ENCODE measurements around the gene GOSR2. TPM values are rescaled to one million over a fixed set of nuclear protein-coding genes. Genes with fewer than 3 reads are reported as not detected.

The GOSR2 gene
- total RNA-seq, 1 donor from 2014 or later, result 62.2 TPM

- Mint-ChIP-seq H3K36me3 (ENCODE audit: low read depth) (no peaks in the 10 kb centered on the region), H3K27ac (no peak overlapping the region), H3K4me1 (no peaks in the 10 kb centered on the region), H3K9me3 (no peaks in the 10 kb centered on the region), H3K27me3 (peaks cover 9% of the 10 kb centered on the region), H3K4me3 (no peak overlapping the region)
- DNase-seq, result no peak
- intact Hi-C loops (cut with micrococcal nuclease), result no loop called here
Observed at GRCh38 chr17:46971647-46972300, 48.8 kb downstream of the GOSR2 start.

- Mint-ChIP-seq H3K27ac (no peak overlapping the region), H3K9me3 (no peaks in the 10 kb centered on the region), H3K4me3 (no peak overlapping the region), H3K36me3 (ENCODE audit: low read depth) (no peaks in the 10 kb centered on the region), H3K4me1 (no peaks in the 10 kb centered on the region), H3K27me3 (peaks cover 15% of the 10 kb centered on the region)
- no peak for DNase-seq
- intact Hi-C loops (cut with micrococcal nuclease), result no loop called here
Observed at GRCh38 chr17:46972346-46972745, 49.4 kb downstream of the GOSR2 start.

GRCh38 chr17:46974086-46974485 lies 51.1 kb downstream of the GOSR2 start:
- DNase-seq, result no peak
- intact Hi-C loops (cut with micrococcal nuclease), result no loop called here
- H3K27me3 Mint-ChIP-seq, result peaks cover 26% of the 10 kb centered on the region
- H3K4me3 Mint-ChIP-seq, result no peak overlapping the region
- peaks cover 6% of the 10 kb centered on the region for H3K4me1 Mint-ChIP-seq
- peaks cover 2% of the 10 kb centered on the region for H3K36me3 Mint-ChIP-seq (ENCODE audit: low read depth)
- no peaks in the 10 kb centered on the region for H3K9me3 Mint-ChIP-seq
- H3K27ac Mint-ChIP-seq, result no peak overlapping the region

- no peak for DNase-seq
- Mint-ChIP-seq H3K27ac (no peak overlapping the region), H3K4me3 (no peak overlapping the region), H3K4me1 (peaks cover 8% of the 10 kb centered on the region), H3K27me3 (peaks cover 35% of the 10 kb centered on the region), H3K36me3 (ENCODE audit: low read depth) (peaks cover 2% of the 10 kb centered on the region), H3K9me3 (no peaks in the 10 kb centered on the region)
- intact Hi-C loops (cut with micrococcal nuclease), result no loop called here
Observed at GRCh38 chr17:46975287-46975686, 52.3 kb downstream of the GOSR2 start.

GRCh38 chr17:46976626-46977270 lies 53.8 kb downstream of the GOSR2 start:
- no peaks in the 10 kb centered on the region for H3K9me3 Mint-ChIP-seq
- no peak overlapping the region for H3K27ac Mint-ChIP-seq
- peaks cover 2% of the 10 kb centered on the region for H3K36me3 Mint-ChIP-seq (ENCODE audit: low read depth)
- peaks cover 8% of the 10 kb centered on the region for H3K4me1 Mint-ChIP-seq
- H3K4me3 Mint-ChIP-seq, result no peak overlapping the region
- no peak for DNase-seq
- H3K27me3 Mint-ChIP-seq, result peaks cover 43% of the 10 kb centered on the region
- intact Hi-C loops (cut with micrococcal nuclease), result no loop called here

- intact Hi-C loops (cut with micrococcal nuclease), result no loop called here
- no peak overlapping the region for H3K4me3 Mint-ChIP-seq
- H3K36me3 Mint-ChIP-seq (ENCODE audit: low read depth), result peaks cover 2% of the 10 kb centered on the region
- no peak for DNase-seq
- no peaks in the 10 kb centered on the region for H3K9me3 Mint-ChIP-seq
- peaks cover 44% of the 10 kb centered on the region for H3K27me3 Mint-ChIP-seq
- H3K27ac Mint-ChIP-seq, result no peak overlapping the region
- H3K4me1 Mint-ChIP-seq, result peaks cover 8% of the 10 kb centered on the region
Observed at GRCh38 chr17:46977348-46977747, 54.4 kb downstream of the GOSR2 start.

- no peaks in the 10 kb centered on the region for H3K9me3 Mint-ChIP-seq
- peaks cover 2% of the 10 kb centered on the region for H3K36me3 Mint-ChIP-seq (ENCODE audit: low read depth)
- H3K4me3 Mint-ChIP-seq, result peak overlapping the region; percentile 86
- peaks cover 47% of the 10 kb centered on the region for H3K27me3 Mint-ChIP-seq
- H3K27ac Mint-ChIP-seq, result peak overlapping the region; percentile 72
- intact Hi-C loops (cut with micrococcal nuclease), result no loop called here
- DNase-seq, result no peak
- H3K4me1 Mint-ChIP-seq, result peaks cover 8% of the 10 kb centered on the region
Observed at GRCh38 chr17:46977750-46978488, 55.0 kb downstream of the GOSR2 start.

- H3K27me3 Mint-ChIP-seq, result peaks cover 48% of the 10 kb centered on the region
- DNase-seq, result peak; percentile 60
- H3K4me3 Mint-ChIP-seq, result peak overlapping the region; percentile 86
Observed at GRCh38 chr17:46978489-46979146, 55.7 kb downstream of the GOSR2 start.

GRCh38 chr17:46979147-46979863 lies 56.3 kb downstream of the GOSR2 start, which contains the start of gene RPRML:
RPRML (minus strand) TSS chr17:46979253; CDS start chr17:46979007, 246 bp downstream.
- Mint-ChIP-seq H3K9me3 (no peaks in the 10 kb centered on the region), H3K4me1 (peaks cover 8% of the 10 kb centered on the region), H3K4me3 (peak within 1 kb of the TSS; percentile 86), H3K36me3 (ENCODE audit: low read depth) (peaks cover 2% of the 10 kb centered on the region), H3K27ac (peak within 1 kb of the TSS; percentile 72), H3K27me3 (peaks cover 51% of the 10 kb centered on the region)
- peak; percentile 79 for DNase-seq
- intact Hi-C loops (cut with micrococcal nuclease), result no loop called here

More at GRCh38 chr17:46978489-46979146, 55.7 kb downstream of the GOSR2 start:
- Mint-ChIP-seq H3K9me3 (no peaks in the 10 kb centered on the region), H3K27ac (no peak overlapping the region), H3K4me1 (peaks cover 8% of the 10 kb centered on the region), H3K36me3 (ENCODE audit: low read depth) (peaks cover 2% of the 10 kb centered on the region)
- intact Hi-C loops (cut with micrococcal nuclease), result no loop called here

- Mint-ChIP-seq H3K4me3 (no peak overlapping the region), H3K4me1 (peaks cover 8% of the 10 kb centered on the region), H3K27me3 (peaks cover 34% of the 10 kb centered on the region), H3K9me3 (no peaks in the 10 kb centered on the region), H3K27ac (no peak overlapping the region), H3K36me3 (ENCODE audit: low read depth) (peaks cover 2% of the 10 kb centered on the region)
- intact Hi-C loops (cut with micrococcal nuclease), result no loop called here
- DNase-seq, result no peak
Observed at GRCh38 chr17:46982577-46982976, 59.6 kb downstream of the GOSR2 start.

- H3K27me3 Mint-ChIP-seq, result peaks cover 31% of the 10 kb centered on the region
- intact Hi-C loops (cut with micrococcal nuclease), result no loop called here
- H3K36me3 Mint-ChIP-seq (ENCODE audit: low read depth), result no peaks in the 10 kb centered on the region
Observed at GRCh38 chr17:46983782-46984181, 60.8 kb downstream of the GOSR2 start.

GRCh38 chr17:46984341-46984740 lies 61.4 kb downstream of the GOSR2 start:
- Mint-ChIP-seq H3K36me3 (ENCODE audit: low read depth) (no peaks in the 10 kb centered on the region), H3K27ac (no peak overlapping the region), H3K9me3 (no peaks in the 10 kb centered on the region), H3K4me1 (peaks cover 2% of the 10 kb centered on the region), H3K4me3 (no peak overlapping the region), H3K27me3 (peaks cover 31% of the 10 kb centered on the region)
- intact Hi-C loops (cut with micrococcal nuclease), result no loop called here
- DNase-seq, result no peak

More at GRCh38 chr17:46983782-46984181, 60.8 kb downstream of the GOSR2 start:
- no peak overlapping the region for H3K27ac Mint-ChIP-seq
- no peaks in the 10 kb centered on the region for H3K9me3 Mint-ChIP-seq
- peaks cover 2% of the 10 kb centered on the region for H3K4me1 Mint-ChIP-seq
- H3K4me3 Mint-ChIP-seq, result no peak overlapping the region
- no peak for DNase-seq

GRCh38 chr17:46984892-46985291 lies 61.9 kb downstream of the GOSR2 start:
- no peak overlapping the region for H3K4me3 Mint-ChIP-seq
- no peaks in the 10 kb centered on the region for H3K36me3 Mint-ChIP-seq (ENCODE audit: low read depth)
- H3K27ac Mint-ChIP-seq, result no peak overlapping the region
- intact Hi-C loops (cut with micrococcal nuclease), result no loop called here
- H3K27me3 Mint-ChIP-seq, result peaks cover 29% of the 10 kb centered on the region
- DNase-seq, result no peak
- no peaks in the 10 kb centered on the region for H3K9me3 Mint-ChIP-seq
- H3K4me1 Mint-ChIP-seq, result peaks cover 2% of the 10 kb centered on the region

Measured in activated CD4-positive, alpha-beta T cell treated with anti-CD3 and anti-CD28 coated beads, Interleukin-2, amount 10 ng/mL, durations not matched to agents 24 days and 14 days (primary cell).